ENCODE measurements around the gene RNF212B. TPM values are rescaled to one million over a fixed set of nuclear protein-coding genes. Genes with fewer than 3 reads are reported as not detected.
"Not testable (repeated sequence)": the region's sequence is repeated elsewhere in the genome, so short reads cannot be mapped to it uniquely, and the experiment has no call there.

The RNF212B gene
- polyA plus RNA-seq, 6 donors from 2014 or later, result not detected

DNA sequence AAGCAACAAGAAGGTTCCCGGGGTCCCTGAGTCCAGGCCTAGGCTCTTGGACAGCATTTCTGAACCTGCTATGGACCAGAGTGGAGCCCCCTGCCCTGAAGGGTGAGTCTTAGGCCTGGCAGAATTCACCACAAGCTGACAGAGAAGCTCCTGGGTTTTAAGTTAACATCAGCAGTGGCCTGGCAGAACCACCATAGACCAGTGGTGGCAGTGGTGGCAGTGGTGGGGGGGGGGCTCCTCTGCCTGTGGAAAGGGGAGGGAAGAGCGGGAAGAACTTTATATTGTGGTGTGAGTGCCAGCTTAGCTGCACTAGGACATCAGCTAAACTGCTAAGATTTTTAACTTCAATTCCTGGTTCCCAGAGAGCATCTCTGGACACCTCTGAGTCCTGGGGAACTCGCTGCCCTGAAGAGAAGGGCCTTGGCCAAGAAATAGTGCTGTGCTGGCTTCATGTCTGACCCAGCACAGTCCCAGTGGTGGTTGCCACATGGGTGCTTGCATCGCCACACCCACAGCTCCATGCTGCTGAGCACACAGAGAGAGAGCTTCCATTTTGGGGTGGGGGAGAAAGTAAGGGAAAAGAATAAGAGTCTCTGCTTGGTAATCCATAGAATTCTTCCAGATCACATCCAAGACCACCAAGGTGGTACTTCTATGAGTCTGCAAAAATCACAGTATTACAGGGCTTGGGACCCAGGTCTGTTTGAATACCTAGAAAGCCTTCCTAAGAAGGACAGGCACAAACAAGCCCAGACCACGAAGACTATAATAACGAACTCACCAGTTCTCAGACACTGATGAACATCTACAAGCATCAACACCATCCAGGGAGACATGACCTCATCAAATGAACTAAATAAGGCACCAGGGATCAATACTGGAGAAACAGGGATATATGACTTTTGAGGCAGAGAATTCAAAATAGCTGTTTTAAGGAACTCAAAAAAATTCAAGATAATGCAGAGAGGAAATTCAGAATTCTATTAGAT is 20.4 kb upstream of the RNF212B start:
- Mint-ChIP-seq H3K4me3 (no peak overlapping the region), H3K27ac (no peak overlapping the region), H3K9me3 (peaks cover 0 to 12% (median 8%) of the 10 kb centered on the region in 7 donors), H3K36me3 (peaks cover 0 to 6% of the 10 kb centered on the region in 2 donors), H3K27me3 (peaks cover 31 to 51% (median 49%) of the 10 kb centered on the region in 3 donors), H3K4me1 (no peaks in the 10 kb centered on the region)
- ATAC-seq (ENCODE audit: low read depth in 2 of 2) (no peak), DNase-seq (no peak)

DNA sequence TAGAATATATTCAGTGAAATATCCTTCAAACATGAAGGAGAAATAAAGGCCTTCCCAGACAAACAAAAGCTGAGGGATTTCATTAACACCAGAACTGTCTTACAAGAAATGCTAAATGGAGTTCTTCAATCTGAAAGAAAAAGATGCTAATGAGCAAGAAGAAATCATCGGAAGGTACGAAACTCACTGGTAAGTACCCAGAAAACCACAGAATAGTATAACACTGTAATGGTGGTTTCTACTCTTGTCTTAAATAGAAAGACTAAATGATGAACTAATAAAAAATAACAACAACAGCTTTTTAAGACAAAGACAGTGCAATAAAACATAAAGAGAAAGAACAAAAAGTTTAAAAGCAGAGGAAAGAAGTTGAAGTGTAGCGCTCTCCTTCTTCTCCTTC is 18.7 kb upstream of the RNF212B start:
- no peaks in the 10 kb centered on the region for H3K36me3 Mint-ChIP-seq
- peaks cover 27 to 50% (median 44%) of the 10 kb centered on the region in 3 donors for H3K27me3 Mint-ChIP-seq
- ATAC-seq (ENCODE audit: low read depth in 2 of 2) (no peak), DNase-seq (no peak)
- peaks cover 0 to 13% (median 8%) of the 10 kb centered on the region in 7 donors for H3K9me3 Mint-ChIP-seq
- no peak overlapping the region for H3K4me3 Mint-ChIP-seq
- H3K4me1 Mint-ChIP-seq, result no peaks in the 10 kb centered on the region
- H3K27ac Mint-ChIP-seq, result peak overlapping the region in 1 of 6 donors; percentile 5

DNA sequence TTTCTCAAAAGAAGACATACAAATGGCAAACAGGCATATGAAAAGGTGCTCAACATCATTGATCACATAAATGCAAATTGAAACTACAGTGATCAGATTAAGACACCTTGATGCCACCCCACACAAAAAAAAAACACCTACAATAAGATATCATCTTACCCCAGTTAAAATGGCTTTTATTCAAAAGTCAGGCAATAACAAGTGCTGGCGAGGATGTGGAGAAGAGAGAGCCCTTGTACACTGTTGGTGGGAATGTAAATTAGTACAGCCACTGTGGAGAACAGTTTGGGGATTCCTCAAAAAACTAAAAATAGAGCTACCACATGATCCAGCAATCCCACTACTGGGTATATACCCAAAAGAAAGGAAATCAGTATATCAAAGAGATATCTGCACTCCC is 12.8 kb upstream of the RNF212B start:
- not testable (repeated sequence) for DNase-seq; ATAC-seq (ENCODE audit: low read depth in 2 of 2); H3K36me3 Mint-ChIP-seq; H3K4me3 Mint-ChIP-seq; H3K27ac Mint-ChIP-seq
- peaks cover 22 to 44% (median 35%) of the 10 kb centered on the region in 3 donors for H3K27me3 Mint-ChIP-seq
- H3K4me1 Mint-ChIP-seq, result peaks cover 0 to 11% (median 0%) of the 10 kb centered on the region in 3 donors
- peaks cover 0 to 12% (median 9%) of the 10 kb centered on the region in 7 donors for H3K9me3 Mint-ChIP-seq

DNA sequence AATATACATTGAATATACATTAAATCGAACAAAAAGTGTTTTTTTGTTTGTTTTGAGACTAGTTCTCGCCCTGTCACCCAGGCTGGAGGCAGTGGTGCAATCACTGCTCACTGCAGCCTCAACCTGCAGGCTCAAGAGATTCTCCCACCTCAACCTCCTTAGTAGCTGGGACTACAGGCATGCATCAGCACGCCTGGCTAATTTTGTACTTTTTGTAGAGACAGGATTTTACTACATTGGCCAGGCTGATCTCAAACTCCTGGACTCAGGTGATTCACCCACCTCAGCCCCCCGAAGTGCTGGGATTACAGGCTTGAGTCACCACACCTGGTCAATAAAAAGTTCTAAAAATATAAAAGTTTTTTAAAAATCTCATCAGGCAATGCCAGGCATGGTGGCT is 10.2 kb upstream of the RNF212B start:
- Mint-ChIP-seq H3K36me3 (no peaks in the 10 kb centered on the region), H3K27me3 (peaks cover 14 to 24% (median 18%) of the 10 kb centered on the region in 3 donors), H3K27ac (no peak overlapping the region), H3K4me1 (peaks cover 0 to 11% (median 0%) of the 10 kb centered on the region in 3 donors), H3K4me3 (no peak overlapping the region), H3K9me3 (peaks cover 0 to 19% (median 9%) of the 10 kb centered on the region in 7 donors)
- DNase-seq (no peak), ATAC-seq (ENCODE audit: low read depth in 2 of 2) (no peak)

DNA sequence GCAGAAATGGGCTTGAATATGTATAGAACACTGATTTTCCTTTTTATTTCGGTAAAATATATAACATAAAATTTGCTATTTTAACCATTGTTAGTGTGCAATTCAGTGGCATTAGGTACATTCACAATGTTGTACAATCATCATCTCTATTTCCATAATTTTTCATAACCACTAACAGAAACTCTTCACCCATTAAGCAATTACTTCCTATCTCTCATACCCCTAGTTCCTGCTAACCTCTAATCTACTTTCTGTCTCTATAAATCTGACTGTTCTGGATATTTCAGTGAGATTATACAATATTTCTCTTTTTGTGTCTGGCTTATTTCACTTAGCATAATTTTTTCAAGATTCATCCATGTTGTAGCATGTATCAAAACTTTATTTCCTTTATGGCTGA is 8.9 kb upstream of the RNF212B start:
- no peak for ATAC-seq (ENCODE audit: low read depth in 2 of 2)
- DNase-seq, result no peak
- peaks cover 0 to 11% (median 0%) of the 10 kb centered on the region in 3 donors for H3K4me1 Mint-ChIP-seq
- H3K9me3 Mint-ChIP-seq, result peaks cover 0 to 19% (median 9%) of the 10 kb centered on the region in 7 donors
- no peak overlapping the region for H3K4me3 Mint-ChIP-seq
- H3K27me3 Mint-ChIP-seq, result peaks cover 14 to 24% (median 18%) of the 10 kb centered on the region in 3 donors
- peak overlapping the region in 1 of 6 donors; percentile 93 for H3K27ac Mint-ChIP-seq
- no peaks in the 10 kb centered on the region for H3K36me3 Mint-ChIP-seq

DNA sequence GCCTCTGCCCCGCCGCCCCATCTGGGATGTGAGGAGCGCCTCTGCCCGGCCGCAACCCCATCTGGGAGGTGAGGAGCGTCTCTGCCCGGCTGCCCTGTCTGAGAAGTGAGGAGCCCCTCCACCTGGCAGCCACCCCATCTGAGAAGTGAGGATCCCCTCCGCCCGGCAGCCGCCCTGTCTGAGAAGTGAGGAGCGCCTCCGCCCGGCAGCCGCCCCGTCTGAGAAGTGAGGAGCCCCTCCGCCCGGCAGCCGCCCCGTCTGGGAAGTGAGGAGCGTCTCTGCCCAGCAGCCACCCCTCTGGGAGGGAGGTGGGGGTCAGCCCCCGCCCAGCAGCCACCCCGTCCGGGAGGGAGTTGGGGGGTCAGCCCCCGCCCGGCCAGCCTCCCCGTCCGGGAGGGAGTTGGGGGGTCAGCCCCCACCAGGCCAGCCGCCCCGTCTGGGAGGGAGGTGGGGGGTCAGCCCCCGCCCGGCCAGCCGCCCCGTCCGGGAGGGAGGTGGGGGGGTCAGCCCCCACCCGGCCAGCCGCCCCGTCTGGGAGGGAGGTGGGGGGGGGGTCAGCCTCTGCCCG is 5.4 kb upstream of the RNF212B start:
- Mint-ChIP-seq H3K27me3 (peaks cover 0 to 16% (median 7%) of the 10 kb centered on the region in 3 donors), H3K4me1 (peaks cover 0 to 11% (median 0%) of the 10 kb centered on the region in 3 donors)
- not testable (repeated sequence) for DNase-seq; H3K9me3 Mint-ChIP-seq; H3K36me3 Mint-ChIP-seq; ATAC-seq (ENCODE audit: low read depth in 2 of 2); H3K4me3 Mint-ChIP-seq; H3K27ac Mint-ChIP-seq

DNA sequence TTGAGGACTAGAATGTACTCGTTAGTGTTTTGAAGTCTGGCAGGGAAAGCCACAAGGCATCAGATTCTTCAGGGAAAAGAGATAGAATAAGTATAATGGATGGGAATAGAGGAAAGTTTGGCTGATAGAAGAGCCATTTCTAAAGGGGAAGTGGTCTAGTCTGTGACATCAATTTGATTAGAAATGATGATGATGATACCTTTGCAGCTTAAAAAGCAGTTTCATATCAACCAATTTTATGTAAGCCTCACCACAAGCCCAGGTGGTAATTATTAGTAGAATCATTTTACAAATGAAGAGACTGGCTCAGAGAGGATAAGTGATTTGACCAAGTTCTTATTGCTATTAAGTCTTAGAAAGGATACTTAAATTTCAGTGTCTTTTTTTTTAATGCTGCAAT is 2.9 kb downstream of the RNF212B start:
- Mint-ChIP-seq H3K4me1 (peaks cover 0 to 5% (median 4%) of the 10 kb centered on the region in 3 donors), H3K4me3 (no peak overlapping the region), H3K27ac (peak overlapping the region in 1 of 6 donors; percentile 29), H3K36me3 (no peaks in the 10 kb centered on the region), H3K9me3 (no peaks in the 10 kb centered on the region), H3K27me3 (peaks cover 20 to 29% (median 29%) of the 10 kb centered on the region in 3 donors)
- DNase-seq, result no peak
- peak; percentile 47 to 65 for ATAC-seq (ENCODE audit: low read depth in 2 of 2)

DNA sequence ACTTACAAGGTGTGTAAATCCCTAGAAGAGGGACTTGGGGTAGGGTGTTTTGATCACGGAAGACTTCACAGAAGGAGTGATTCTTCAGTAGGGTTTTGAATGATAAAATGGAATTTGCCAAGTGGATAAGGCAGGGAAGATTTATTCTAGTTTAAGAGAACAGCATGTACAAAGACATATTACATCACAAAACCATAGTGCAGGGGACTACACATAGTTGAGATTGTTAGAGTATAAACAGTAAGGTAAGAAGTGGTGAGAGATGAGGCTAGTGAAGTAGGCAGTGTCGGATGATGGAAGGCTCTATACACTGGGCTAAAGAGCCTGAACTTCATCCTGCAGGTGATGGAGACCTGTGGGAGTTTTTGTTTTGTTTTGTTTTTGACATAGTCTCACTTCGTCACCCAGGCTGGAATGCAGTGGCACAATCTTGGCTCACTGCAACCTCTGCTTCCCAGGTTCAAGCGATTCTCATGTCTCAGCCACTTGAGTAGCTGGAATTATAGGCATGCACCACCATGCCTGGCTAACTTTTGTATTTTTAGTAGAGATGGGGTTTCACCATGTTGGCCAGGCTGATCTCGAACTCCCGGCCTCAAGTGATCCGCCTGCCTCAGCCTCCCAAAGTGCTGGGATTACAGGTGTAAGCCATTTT is 3.5 kb downstream of the RNF212B start:
- not testable (repeated sequence) for DNase-seq; H3K4me3 Mint-ChIP-seq; H3K4me1 Mint-ChIP-seq; ATAC-seq (ENCODE audit: low read depth in 2 of 2); H3K36me3 Mint-ChIP-seq; H3K9me3 Mint-ChIP-seq
- H3K27ac Mint-ChIP-seq, result peak overlapping the region in 1 of 6 donors; percentile 29
- peaks cover 20 to 29% (median 27%) of the 10 kb centered on the region in 3 donors for H3K27me3 Mint-ChIP-seq

DNA sequence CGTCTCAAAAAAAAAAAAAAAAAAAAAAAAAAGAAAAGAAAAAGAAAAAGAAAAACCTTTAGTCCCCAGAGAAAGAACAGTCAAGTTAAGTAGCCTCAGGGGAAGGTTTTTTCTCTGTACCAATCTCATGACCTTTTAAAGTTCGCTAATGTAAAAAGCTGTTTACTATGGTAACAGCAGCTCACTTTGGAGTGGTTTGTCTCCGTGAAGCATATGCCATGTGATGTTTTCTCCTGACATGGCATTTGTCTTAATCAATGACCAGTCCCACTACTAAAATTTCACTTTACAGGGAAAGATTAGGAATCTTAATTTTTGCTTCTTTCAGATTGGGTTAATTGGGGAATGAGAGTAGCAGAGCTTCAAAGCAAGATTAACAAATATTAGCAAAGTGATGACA is 4.3 kb downstream of the RNF212B start:
- Mint-ChIP-seq H3K27ac (no peak overlapping the region), H3K4me1 (peaks cover 0 to 5% (median 4%) of the 10 kb centered on the region in 3 donors), H3K36me3 (no peaks in the 10 kb centered on the region), H3K4me3 (peak overlapping the region in 1 of 8 donors; percentile 22), H3K9me3 (no peaks in the 10 kb centered on the region), H3K27me3 (peaks cover 20 to 29% (median 23%) of the 10 kb centered on the region in 3 donors)
- DNase-seq (no peak), ATAC-seq (ENCODE audit: low read depth in 2 of 2) (no peak)

DNA sequence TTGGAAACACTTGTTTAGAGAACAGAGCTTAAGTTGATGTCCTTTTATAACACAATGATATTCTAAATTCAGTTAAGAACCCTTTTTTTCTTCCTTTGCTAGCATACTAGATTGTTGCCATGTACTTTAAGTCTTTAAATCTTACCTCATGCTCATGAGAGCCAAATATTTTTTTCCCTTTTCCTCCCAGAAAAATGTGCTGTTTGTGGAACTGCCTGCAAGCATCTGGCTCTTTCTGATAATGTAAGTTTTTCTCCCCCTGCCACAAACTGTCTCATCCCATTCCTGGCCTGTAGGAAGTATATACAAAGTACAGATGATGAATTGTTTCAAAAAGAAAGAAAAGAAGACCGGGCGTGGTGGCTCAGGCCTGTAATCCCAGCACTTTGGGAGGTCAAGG is 5.3 kb downstream of the RNF212B start:
- H3K36me3 Mint-ChIP-seq, result no peaks in the 10 kb centered on the region
- ATAC-seq (ENCODE audit: low read depth in 2 of 2), result no peak

DNA sequence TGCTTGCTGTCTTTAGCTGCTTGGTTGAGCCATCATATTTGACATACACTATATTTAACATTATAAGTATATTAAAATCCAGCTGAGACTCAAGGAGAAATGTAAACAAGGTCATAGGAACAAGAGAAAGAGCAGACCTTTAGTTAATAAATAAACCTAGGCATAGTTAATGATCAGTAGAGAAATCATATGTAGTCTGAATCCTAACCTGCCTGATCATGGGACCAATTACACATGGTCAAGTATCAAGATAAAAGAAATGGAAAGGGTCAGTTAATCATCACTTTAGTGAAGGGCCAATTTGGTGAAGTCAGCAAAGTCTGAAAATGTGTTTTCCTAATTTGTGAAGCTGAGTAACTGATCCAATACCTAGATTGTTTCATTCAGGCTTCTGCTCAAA is 7.5 kb downstream of the RNF212B start:
- no peaks in the 10 kb centered on the region for H3K9me3 Mint-ChIP-seq
- H3K4me3 Mint-ChIP-seq, result no peak overlapping the region
- H3K36me3 Mint-ChIP-seq, result no peaks in the 10 kb centered on the region
- H3K4me1 Mint-ChIP-seq, result no peaks in the 10 kb centered on the region
- H3K27me3 Mint-ChIP-seq, result peaks cover 9 to 21% (median 11%) of the 10 kb centered on the region in 3 donors
- no peak for DNase-seq
- H3K27ac Mint-ChIP-seq, result no peak overlapping the region
- ATAC-seq (ENCODE audit: low read depth in 2 of 2), result no peak

More for the DNA sequence above, 5.3 kb downstream of the RNF212B start:
- Mint-ChIP-seq H3K4me1 (no peaks in the 10 kb centered on the region), H3K4me3 (peak overlapping the region in 1 of 8 donors; percentile 66), H3K27me3 (peaks cover 13 to 22% (median 16%) of the 10 kb centered on the region in 3 donors), H3K27ac (peak overlapping the region in 1 of 6 donors; percentile 8), H3K9me3 (no peaks in the 10 kb centered on the region)
- no peak for DNase-seq

DNA sequence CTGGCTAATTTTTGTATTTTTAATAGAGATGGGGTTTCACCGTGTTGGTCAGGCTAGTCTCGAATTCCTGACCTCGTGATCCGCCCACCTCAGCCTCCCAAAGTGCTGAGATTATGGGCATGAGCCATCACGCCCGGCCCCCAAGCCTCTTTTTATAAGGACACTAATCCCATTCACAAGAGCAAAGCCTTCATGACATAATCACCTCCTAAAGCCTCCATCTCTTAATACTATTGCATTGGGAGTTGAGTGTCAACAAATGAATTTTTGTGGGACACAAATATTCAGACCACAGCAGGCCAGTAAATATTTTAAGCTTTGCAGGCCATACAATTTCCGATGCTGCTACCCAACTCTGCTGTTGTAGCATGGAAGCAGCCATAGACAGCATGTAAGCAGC is 10.9 kb downstream of the RNF212B start:
- DNase-seq (no peak), ATAC-seq (ENCODE audit: low read depth in 2 of 2) (no peak)
- H3K27ac Mint-ChIP-seq, result no peak overlapping the region
- H3K9me3 Mint-ChIP-seq, result no peaks in the 10 kb centered on the region
- peaks cover 23 to 42% (median 32%) of the 10 kb centered on the region in 3 donors for H3K27me3 Mint-ChIP-seq
- no peaks in the 10 kb centered on the region for H3K4me1 Mint-ChIP-seq
- H3K36me3 Mint-ChIP-seq, result no peaks in the 10 kb centered on the region
- H3K4me3 Mint-ChIP-seq, result no peak overlapping the region

DNA sequence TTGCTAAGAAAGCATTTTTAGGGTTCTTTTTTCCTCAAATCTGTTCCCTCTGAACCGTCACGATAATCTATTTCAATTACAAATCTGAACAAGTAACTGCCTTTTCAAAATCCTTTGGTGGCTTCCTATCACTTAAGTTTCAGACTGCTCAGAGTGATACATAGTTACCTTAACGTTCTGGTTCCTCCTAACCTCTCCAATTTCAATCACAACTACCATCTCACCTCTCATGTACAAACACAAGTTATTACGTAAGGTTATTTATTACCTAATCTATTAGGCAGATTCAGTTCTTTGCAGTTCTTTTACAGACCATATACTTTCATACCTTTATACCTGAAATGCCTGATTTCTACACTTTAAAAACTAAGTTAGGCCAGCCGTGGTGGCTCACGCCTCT is 12.1 kb downstream of the RNF212B start:
- DNase-seq, result no peak
- Mint-ChIP-seq H3K4me1 (no peaks in the 10 kb centered on the region), H3K9me3 (no peaks in the 10 kb centered on the region), H3K27me3 (peaks cover 24 to 44% (median 34%) of the 10 kb centered on the region in 3 donors), H3K36me3 (no peaks in the 10 kb centered on the region), H3K4me3 (no peak overlapping the region), H3K27ac (no peak overlapping the region)
- no peak for ATAC-seq (ENCODE audit: low read depth in 2 of 2)
